ENCODE data around the gene NDUFV2.
"Not testable (repeated sequence)": the region's sequence is repeated elsewhere in the genome, so short reads cannot be mapped to it uniquely, and the experiment has no call there.

Gene NDUFV2

GRCh38 chr18:9102508-9103375, at the start of gene NDUFV2:
NDUFV2 (plus strand) TSS chr18:9102699; CDS start chr18:9102744, 45 bp downstream.
- DNase-seq, result peak; percentile 96

DNA sequence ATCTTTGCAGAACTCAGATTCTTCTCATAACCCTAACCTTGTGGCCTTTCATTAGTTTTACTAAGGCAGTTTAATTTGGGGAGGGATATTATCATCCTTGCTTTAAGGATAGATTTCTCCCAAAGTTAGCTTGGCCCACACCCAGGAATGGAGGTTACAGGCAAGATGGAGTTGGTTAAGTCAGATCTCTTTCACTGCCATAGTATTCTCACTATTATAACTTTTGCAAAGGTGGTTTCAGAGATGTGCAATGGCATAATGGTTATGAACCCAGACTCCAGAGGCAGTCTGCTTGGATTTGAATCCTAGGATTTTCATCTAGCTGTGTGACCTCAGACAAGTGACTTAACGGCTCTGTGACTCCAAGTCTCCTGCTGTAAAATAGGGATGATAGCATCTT, 48.7 kb upstream of the NDUFV2 start:
- no peak for DNase-seq

GRCh38 chr18:9055185-9055584, 47.3 kb upstream of the NDUFV2 start:
- no peak for DNase-seq

GRCh38 chr18:9055626-9056025, 46.9 kb upstream of the NDUFV2 start:
- no peak for DNase-seq

DNA sequence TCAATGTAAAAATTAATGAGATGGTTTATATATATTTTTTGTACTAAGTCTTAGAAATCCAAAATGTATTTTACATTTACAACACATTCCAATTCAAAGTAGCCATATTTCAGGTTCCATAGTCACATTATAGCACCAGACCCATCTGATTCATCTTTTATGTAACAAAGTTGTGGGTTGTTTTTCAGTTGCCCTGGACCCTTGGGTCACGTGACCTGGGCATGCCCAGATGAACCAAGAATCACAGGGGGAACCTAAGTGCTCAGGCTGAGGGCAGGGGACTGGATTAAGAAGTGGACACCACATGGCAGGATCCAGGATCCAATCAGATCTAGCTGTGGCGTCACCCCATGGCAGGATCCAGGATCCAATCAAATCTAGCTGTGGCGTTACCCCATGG, 44.9 kb upstream of the NDUFV2 start:
- DNase-seq, result no peak

- DNase-seq, result no peak
Observed at GRCh38 chr18:9058406-9058805, 44.1 kb upstream of the NDUFV2 start.

DNA sequence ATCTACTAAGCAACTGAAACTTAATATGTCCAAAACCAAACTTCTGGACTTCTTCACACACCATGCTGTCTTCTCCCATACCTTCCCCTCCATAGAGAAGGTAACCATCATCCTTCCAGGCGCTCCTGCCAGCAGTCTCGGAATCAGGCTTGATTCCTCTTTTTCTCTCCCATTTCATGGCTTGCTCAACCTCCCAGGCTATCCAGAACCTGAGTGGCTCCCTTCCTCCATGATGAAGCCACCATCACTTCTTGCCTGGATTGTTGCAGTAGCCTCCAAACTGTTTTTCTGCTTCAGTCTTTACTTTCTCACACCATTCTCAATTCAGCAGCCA, 40.1 kb upstream of the NDUFV2 start:
- no peak for DNase-seq

DNA sequence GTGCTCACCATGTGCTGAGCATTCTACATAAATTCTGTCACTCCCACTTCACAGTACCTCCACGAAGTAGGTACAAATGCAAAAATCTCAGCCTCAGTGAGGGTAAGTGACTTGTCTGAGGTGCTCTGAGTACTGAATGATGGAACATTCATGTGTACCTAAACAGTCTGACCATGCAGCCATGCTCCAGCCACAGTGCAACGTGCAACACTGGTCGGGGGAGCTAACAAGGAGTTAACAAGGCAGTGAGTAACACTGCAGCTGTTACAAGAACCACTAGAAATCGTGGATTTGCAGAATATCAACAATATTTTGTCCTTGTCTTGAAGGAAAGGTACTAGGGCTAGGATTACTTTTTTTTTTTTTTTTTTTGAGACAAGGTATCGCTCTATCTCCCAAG, 36.6 kb upstream of the NDUFV2 start:
- no peak for DNase-seq

GRCh38 chr18:9066358-9066757, 36.1 kb upstream of the NDUFV2 start:
- no peak for DNase-seq

DNA sequence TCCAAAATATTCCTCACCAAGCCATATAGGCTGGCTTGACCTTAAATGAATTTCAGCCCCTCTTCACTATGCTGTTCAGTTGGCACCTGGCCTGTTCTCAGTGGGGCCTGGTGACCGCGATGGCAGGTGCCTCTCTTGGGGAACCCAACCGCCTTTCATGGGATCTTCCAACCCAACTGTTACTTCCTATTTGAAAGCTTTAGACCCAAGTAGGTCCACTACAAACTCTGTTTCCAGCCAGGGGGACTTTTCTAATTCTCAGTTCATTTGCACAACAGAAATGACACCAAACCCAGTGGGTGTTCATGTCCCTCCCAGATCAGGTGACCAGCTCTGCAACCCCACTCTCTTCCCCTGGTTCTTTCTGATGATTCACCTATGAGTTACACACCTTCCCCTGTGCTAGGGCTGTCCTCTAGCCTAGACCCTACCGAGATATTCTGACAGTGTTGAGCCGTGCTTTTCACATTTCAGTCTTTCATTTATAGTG, 35.6 kb upstream of the NDUFV2 start:
- DNase-seq, result no peak

- DNase-seq, result no peak
Observed at GRCh38 chr18:9067823-9068222, 34.7 kb upstream of the NDUFV2 start.

DNA sequence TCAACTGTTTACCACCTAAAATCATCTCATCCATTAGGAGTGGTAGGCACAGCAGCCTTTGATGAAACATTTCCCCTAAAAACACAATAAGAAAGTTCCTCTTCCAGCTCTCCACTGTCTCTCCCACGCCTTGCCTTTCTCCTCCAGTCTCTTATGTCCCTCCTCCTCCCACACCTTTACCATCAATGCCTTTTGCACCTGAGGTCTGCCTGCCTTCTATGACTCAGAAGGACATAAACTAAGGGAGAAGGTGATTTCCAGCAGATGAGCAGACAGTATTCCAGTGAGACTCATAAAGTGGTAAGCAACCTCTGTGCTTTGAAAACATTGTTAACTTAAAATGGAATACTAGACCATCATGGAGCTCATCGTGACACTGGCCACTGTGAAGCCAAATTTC, 34.2 kb upstream of the NDUFV2 start:
- no peak for DNase-seq

- DNase-seq, result no peak
Observed at GRCh38 chr18:9069601-9070000, 32.9 kb upstream of the NDUFV2 start.

DNA sequence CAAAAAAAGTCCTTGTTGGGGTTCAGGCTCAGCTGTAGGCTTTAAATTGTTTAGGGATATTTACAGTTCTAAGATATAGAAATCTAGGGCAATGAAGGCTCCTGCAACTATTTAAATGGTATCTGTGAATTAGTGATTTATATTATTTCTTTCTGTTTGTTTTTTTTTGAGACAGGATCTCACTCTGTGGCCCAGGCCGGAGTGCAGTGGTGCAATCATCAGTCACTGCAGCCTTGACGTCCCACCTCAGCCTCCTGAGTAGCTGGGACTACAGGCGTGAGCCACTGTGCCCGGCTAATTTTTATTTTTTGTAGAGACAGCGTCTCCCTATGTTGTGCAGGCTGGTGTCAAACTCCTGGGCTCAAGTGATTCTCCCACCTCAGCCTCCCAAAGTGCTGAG, 32.3 kb upstream of the NDUFV2 start:
- no peak for DNase-seq

DNA sequence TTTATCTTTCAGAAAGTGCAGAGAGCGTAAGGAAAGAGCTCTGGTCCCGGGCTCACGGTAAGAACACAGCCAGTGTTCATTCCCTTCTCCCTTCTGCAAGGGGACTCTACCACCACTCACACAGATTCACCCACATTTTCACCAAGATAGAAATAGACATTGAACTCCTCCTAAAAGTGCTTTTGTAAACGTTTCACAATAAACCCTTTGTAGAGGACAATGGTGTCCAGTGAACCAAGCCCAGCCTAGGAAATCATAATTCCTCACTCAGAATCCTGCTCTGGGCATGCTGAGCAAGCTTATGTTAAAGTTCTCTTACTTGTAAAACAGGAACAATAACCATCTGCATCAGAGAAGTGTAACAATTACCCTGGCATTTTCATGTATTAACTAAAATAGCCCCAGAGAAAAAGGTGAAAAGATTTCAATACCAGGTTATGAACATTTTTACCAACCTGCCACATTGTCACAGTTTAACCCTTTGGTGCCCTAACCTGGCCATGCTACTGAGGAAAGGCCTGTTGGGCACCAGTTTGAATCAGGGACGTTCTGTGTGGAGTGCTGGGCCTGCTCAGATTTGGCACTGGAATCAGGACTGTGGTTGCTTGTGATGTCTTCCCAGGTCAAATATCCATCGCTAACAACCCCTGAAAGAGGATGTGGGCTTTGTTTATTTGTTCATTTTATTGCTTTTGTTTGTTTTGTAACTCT, 22.5 kb upstream of the NDUFV2 start:
- no peak for DNase-seq

DNA sequence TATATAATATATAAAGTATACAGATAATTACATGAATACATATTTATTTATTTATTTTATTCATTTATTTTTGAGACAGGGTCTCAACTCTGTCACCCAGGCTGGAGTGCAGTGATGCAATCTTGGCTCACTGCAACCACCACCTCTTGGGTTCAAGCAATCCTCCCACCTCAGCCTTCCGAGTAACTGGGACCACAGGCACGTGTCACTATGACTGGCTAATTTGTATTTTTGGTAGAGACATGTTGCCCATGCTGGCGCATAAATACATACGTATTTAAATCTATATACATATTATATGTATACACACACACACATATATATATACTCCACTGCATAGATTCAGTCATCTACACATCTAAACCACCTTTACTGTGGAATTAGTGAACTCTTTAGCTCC, 20.6 kb upstream of the NDUFV2 start:
- no peak for DNase-seq

DNA sequence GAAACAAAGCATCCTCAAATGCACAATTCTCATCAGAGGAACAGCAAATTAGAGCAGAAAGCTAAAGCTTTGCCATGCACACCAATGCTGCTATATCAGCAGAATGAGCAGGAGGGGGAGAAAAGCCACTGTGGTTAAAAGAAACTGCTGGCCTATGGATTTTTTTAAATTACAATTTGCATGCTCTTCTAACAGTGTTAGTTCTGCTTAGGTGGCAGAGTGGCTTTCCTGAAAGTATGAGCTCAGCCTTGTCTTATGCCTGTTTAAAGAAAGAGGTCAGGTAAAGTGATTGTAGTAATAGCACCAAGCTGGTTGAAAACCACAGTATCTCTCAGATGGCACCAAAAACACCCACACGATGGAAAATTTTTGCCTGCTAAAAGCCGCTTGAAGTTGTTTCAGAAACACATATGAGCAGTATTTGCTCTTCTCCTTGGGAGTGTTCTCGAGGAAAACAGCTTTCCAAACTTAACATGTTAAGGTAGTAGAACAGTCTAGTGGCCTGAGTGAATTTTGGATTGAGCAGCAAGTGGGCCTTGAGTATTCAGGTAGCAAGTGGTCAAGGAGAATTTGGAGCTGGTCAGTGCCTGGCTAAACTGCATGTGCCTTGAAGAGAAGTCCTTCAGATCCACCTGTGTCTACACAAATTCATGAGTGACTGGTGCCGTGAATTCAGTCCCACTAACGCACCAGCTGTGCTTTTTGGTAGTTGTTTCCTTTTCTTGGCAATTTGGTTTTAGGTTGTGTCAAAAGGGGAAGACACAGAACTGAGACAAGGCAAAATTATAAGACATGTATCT, 19.6 kb upstream of the NDUFV2 start:
- peak; percentile 14 for DNase-seq

DNA sequence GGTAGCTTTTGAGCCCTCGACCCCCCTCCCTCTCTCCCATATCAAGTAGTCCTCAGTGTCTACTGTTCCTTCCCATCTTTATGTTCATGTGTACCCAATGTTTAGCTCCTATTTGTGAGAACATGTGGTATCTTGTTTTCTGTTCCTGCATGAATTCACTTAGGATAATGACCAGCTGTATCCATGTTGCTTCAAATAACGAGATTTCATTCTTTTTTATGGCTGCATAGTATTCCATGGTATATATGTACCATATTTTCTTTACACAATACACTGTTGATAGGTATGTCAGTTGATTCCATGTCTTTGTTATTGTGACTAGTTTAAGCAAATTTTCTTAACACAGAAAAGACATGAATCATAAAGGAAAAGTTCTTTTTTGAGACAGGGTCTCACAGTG, 16.5 kb upstream of the NDUFV2 start:
- DNase-seq, result no peak

GRCh38 chr18:9086624-9087023, 15.9 kb upstream of the NDUFV2 start:
- no peak for DNase-seq

- no peak for DNase-seq
Observed at GRCh38 chr18:9087144-9087543, 15.4 kb upstream of the NDUFV2 start.

- no peak for DNase-seq
Observed at GRCh38 chr18:9088252-9088651, 14.2 kb upstream of the NDUFV2 start.

- not testable (repeated sequence) for DNase-seq
Observed at GRCh38 chr18:9088727-9089126, 13.8 kb upstream of the NDUFV2 start.

GRCh38 chr18:9090578-9090977, 11.9 kb upstream of the NDUFV2 start:
- no peak for DNase-seq

DNA sequence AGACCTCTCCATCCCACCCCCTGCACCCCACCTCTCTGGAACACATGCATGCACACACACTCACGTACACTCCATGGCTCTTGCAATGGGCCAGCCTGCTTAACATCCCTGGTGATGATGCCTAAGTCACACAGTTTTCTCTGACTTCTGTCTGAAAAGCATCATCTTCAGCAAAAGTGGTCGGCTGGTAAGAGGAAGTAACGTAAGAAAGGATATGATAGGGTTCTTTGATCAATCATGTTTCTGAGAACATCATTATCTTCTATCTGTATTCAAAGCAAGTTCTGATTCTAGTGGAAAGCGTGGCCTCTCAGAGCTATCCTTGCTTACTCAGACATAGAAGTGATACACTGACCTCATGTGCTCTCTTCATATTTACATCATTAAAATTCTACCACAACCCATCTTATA, 11.4 kb upstream of the NDUFV2 start:
- no peak for DNase-seq

Data from activated CD4-positive, alpha-beta T cell treated with anti-CD3 and anti-CD28 coated beads for 1 hour (primary cell).